ENCODE data around the gene NPHP4.
"Not testable (repeated sequence)": the region's sequence is repeated elsewhere in the genome, so short reads cannot be mapped to it uniquely, and the experiment has no call there.

The NPHP4 gene

GRCh38 chr1:5907386-5907785, 84.8 kb downstream of the NPHP4 start:
- no peak for DNase-seq

- DNase-seq: no peak
These were observed 85.3 kb downstream of the NPHP4 start for GRCh38 chr1:5906966-5907365.

- no peak for DNase-seq
These were observed 86.1 kb downstream of the NPHP4 start for GRCh38 chr1:5906116-5906515.

GRCh38 chr1:5905436-5905835, 86.8 kb downstream of the NPHP4 start:
- DNase-seq: no peak

- no peak for DNase-seq
These were observed 87.7 kb downstream of the NPHP4 start for GRCh38 chr1:5904551-5904950.

GRCh38 chr1:5903680-5904079, 88.5 kb downstream of the NPHP4 start:
- DNase-seq: no peak

GRCh38 chr1:5903031-5903430, 89.2 kb downstream of the NPHP4 start:
- DNase-seq: no peak

- no peak for DNase-seq
These were observed 90.4 kb downstream of the NPHP4 start for GRCh38 chr1:5901841-5902240.

- no peak for DNase-seq
These were observed 91.1 kb downstream of the NPHP4 start for GRCh38 chr1:5901150-5901549.

- no peak for DNase-seq
These were observed 94.0 kb downstream of the NPHP4 start for GRCh38 chr1:5898266-5898665.

GRCh38 chr1:5896706-5897660, 95.2 kb downstream of the NPHP4 start:
- no peak for DNase-seq

- no peak for DNase-seq
These were observed 96.5 kb downstream of the NPHP4 start for GRCh38 chr1:5895446-5896406.

- DNase-seq: not testable (repeated sequence)
These were observed 98.4 kb downstream of the NPHP4 start for GRCh38 chr1:5893699-5894278.

- DNase-seq: no peak
These were observed 99.9 kb downstream of the NPHP4 start for GRCh38 chr1:5892329-5892728.

- DNase-seq: no peak
These were observed 100.5 kb downstream of the NPHP4 start for GRCh38 chr1:5891736-5892135.

- no peak for DNase-seq
These were observed 101.1 kb downstream of the NPHP4 start for GRCh38 chr1:5891137-5891536.

GRCh38 chr1:5890346-5891106, 101.7 kb downstream of the NPHP4 start:
- no peak for DNase-seq

GRCh38 chr1:5889901-5890300, 102.3 kb downstream of the NPHP4 start:
- no peak for DNase-seq

GRCh38 chr1:5889462-5889861, 102.8 kb downstream of the NPHP4 start:
- no peak for DNase-seq

- DNase-seq: no peak
These were observed 103.5 kb downstream of the NPHP4 start for GRCh38 chr1:5888606-5889211.

- no peak for DNase-seq
These were observed 104.3 kb downstream of the NPHP4 start for GRCh38 chr1:5887971-5888361.
